HG03025 (cell line): Measurements from ENCODE around the gene CEACAM1.
"Not testable (repeated sequence)": the region's sequence is repeated elsewhere in the genome, so short reads cannot be mapped to it uniquely, and the experiment has no call there.

Source experiments
- ATAC-seq: cut with Tn5 transposase; IDR thresholded peaks from one replicate; pipeline ENCODE4 v1.9.1; 2021; ENCODE audit warnings: mild to moderate bottlenecking, moderate library complexity; ENCODE audit not compliant: unreplicated experiment, low FRiP score

Gene CEACAM1

GRCh38 chr19:42478765-42479311 lies 49.4 kb downstream of the CEACAM1 start:
- no peak for ATAC-seq

- ATAC-seq: no peak
Measured at GRCh38 chr19:42477933-42478332, 50.3 kb downstream of the CEACAM1 start.

GRCh38 chr19:42477117-42477516 lies 51.2 kb downstream of the CEACAM1 start:
- ATAC-seq: no peak

- ATAC-seq: no peak
Measured at GRCh38 chr19:42475366-42475765, 52.9 kb downstream of the CEACAM1 start.

GRCh38 chr19:42474743-42475142 lies 53.5 kb downstream of the CEACAM1 start:
- no peak for ATAC-seq

- no peak for ATAC-seq
Measured at GRCh38 chr19:42473686-42474085, 54.6 kb downstream of the CEACAM1 start.

- ATAC-seq: no peak
Measured at GRCh38 chr19:42472402-42473147, 55.7 kb downstream of the CEACAM1 start.

- no peak for ATAC-seq
Measured at GRCh38 chr19:42471554-42472249, 56.6 kb downstream of the CEACAM1 start.

GRCh38 chr19:42469311-42470235 lies 58.7 kb downstream of the CEACAM1 start:
- ATAC-seq: no peak

GRCh38 chr19:42468273-42468796 lies 59.9 kb downstream of the CEACAM1 start:
- no peak for ATAC-seq

GRCh38 chr19:42467183-42467760 lies 61.0 kb downstream of the CEACAM1 start:
- ATAC-seq: no peak

- no peak for ATAC-seq
Measured at GRCh38 chr19:42466521-42467182, 61.6 kb downstream of the CEACAM1 start.

- ATAC-seq: peak; percentile 61
Measured at GRCh38 chr19:42465827-42466280, 62.4 kb downstream of the CEACAM1 start.

- ATAC-seq: no peak
Measured at GRCh38 chr19:42461700-42462324, 66.5 kb downstream of the CEACAM1 start.

GRCh38 chr19:42461231-42461630 lies 67.0 kb downstream of the CEACAM1 start:
- not testable (repeated sequence) for ATAC-seq

- ATAC-seq: no peak
Measured at GRCh38 chr19:42459926-42460325, 68.4 kb downstream of the CEACAM1 start.
